ENCODE measurements around the gene TMC3.

TMC3 gene

DNA sequence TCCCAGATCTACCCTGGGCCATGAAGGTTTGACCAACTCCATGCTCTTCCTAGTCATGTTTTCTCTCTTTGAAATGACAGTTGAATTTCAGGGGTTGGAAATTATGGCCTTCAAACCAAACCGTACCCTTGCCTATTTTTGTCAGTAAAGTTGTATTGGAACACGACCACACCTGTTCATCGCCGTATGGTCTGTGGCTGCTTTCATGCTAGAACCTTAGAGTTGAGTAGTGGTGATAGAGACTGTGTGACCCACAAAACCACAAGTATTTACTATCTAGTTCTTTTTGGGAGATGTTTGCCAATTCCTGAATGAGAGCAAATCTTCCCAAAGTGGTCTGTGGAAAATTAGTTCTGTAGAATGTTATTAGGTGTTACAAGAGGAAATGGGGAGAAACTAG lies 26.1 kb downstream of the TMC3 start:
- TF ChIP-seq CTCF (IDR thresholded peaks at IDR 0.05; ENCODE audit: borderline replicate concordance, insufficient read depth, low read depth, low read length), result no peak
- H3K4me3 ChIP-seq (ENCODE audit: low read depth, low read length), result no peak overlapping the region

DNA sequence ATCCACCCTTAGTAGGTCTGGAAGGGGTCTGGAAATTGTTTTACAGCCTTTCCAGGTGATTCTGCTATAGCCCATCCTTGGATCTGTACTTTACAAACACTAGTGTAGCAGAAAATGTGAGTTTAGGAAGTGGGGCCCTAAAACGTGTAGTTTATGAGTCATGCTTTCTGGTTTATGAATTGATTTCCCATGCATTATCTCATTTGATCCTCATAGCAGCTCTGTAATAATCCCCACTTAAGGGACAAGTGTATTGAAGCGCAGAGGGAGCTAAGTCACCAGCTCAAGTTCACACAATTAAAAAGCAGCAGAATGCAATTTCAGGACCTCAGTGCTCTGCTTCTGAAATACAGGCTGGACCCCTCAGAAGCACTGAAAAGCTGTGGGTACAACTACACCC lies 27.4 kb downstream of the TMC3 start:
- no peak overlapping the region for H3K4me3 ChIP-seq (ENCODE audit: low read depth, low read length)
- TF ChIP-seq CTCF (IDR thresholded peaks at IDR 0.05; ENCODE audit: borderline replicate concordance, insufficient read depth, low read depth, low read length), result no peak

DNA sequence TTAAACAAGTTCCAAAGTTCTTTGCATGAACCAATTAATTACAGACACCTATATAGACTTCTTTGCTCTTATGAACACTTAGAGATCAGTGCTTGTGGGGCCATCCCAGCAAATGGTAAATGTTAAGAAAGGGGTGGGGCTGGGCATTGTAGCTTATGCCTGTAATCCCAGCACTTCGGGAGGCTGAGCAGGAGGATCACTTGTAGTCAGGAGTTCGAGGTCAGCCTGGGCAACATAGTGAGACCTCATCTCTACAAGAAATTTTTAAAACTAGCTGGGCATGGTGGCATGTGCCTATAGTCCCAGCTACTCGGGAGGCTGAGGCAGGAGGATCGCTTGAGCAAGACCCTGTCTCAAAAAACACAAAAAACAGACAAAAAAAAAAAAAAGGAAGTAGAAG lies 30.6 kb downstream of the TMC3 start:
- H3K4me3 ChIP-seq (ENCODE audit: low read depth, low read length), result no peak overlapping the region
- TF ChIP-seq CTCF (IDR thresholded peaks at IDR 0.05; ENCODE audit: borderline replicate concordance, insufficient read depth, low read depth, low read length), result no peak

DNA sequence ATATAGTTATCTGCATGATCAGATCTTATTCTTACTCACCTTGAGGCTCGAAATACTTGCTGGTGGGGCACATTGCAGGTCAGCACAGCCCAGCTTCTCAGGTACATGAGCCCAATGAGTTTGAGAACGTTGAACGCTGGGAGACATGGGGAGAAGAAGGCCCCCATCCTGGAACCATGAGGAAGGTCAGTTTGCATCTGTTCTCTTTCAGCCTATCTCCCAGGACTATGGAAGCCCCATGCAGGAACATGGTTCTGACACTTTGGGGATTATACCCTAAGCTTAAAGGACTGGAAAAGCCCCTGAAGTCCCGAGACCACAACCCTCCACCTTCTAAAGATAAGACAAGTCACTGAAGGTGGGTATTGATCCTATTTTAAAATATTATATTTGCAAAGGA lies 32.7 kb downstream of the TMC3 start:
- no peak for TF ChIP-seq CTCF (IDR thresholded peaks at IDR 0.05; ENCODE audit: borderline replicate concordance, insufficient read depth, low read depth, low read length)
- H3K4me3 ChIP-seq (ENCODE audit: low read depth, low read length), result no peak overlapping the region

- TF ChIP-seq CTCF (IDR thresholded peaks at IDR 0.05; ENCODE audit: borderline replicate concordance, insufficient read depth, low read depth, low read length), result no peak
These were observed 34.2 kb downstream of the TMC3 start for GRCh38 chr15:81339851-81340250.

DNA sequence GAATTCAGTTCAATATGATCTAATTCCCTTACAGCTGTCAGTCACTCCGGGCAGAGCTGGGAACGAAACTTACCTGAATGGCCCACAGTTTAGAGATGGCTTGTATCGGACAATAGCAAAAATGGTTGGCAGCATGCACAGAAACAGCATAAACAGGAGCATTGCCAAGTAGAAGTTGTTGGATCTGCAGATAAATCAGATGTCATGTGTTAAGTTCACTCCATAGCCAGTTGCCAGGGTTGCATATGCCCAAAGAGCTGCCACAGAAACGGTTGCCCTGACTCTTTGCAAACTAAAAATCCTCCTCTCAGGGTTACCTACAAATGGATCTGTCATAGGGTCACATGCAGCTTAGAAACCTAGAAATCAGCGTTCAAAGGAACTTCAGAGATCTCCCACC lies 34.7 kb downstream of the TMC3 start:
- no peak for TF ChIP-seq CTCF (IDR thresholded peaks at IDR 0.05; ENCODE audit: borderline replicate concordance, insufficient read depth, low read depth, low read length)
- no peak overlapping the region for H3K4me3 ChIP-seq (ENCODE audit: low read depth, low read length)

More at GRCh38 chr15:81339851-81340250, 34.2 kb downstream of the TMC3 start:
- H3K4me3 ChIP-seq (ENCODE audit: low read depth, low read length), result no peak overlapping the region

- H3K4me3 ChIP-seq (ENCODE audit: low read depth, low read length), result no peak overlapping the region
- no peak for TF ChIP-seq CTCF (IDR thresholded peaks at IDR 0.05; ENCODE audit: borderline replicate concordance, insufficient read depth, low read depth, low read length)
These were observed 35.6 kb downstream of the TMC3 start for GRCh38 chr15:81338170-81339007.
